ENCODE measurements around the gene LRRC8B. TPM values are rescaled to one million over a fixed set of nuclear protein-coding genes. Genes with fewer than 3 reads are reported as not detected.

LRRC8B gene
- total RNA-seq, 4 donors from 2014 or later: 12.2 to 16.3 (median 13.8) TPM

DNA sequence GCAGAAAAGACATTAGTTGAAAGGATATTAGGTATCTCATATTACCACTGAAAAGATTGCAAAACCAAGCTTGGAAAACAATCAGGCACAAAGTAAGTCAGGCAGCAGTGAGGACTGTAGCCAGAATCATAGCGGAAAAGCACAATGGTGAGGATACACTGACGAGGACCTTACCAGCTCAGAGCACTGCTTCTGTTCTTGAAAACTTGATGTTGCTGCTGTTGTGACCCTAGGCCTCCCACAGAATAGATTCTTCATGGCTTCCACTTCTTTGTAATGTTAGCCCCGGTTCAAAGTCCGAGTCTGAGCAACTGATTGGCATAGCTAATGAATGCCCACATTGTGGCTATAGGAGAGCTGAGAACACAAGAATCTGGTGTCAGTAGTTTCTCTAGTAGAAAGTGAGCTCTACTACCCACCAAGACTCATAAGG, 63.1 kb downstream of the LRRC8B start:
- no peak for TF ChIP-seq CTCF (IDR thresholded peaks at IDR 0.05; ENCODE audit: low read depth)

DNA sequence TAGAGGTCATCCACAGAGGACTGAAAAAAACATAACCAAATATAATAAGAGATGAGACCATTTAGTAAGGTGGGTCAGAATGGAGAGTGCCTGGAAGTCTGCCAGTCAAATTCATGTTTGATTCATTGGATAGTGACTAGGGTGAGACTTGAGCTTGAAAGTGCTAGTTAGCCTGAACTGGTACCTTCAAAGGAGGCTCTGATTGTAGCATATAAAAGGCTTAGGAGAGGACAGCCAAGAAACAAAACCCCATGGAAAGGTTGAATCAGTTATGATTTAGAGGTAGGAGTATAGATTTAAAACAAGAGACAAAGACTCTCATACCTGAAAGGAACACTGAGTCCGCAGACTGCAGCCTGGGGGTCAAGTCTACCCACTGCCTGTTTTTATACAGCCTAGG, 63.9 kb downstream of the LRRC8B start:
- TF ChIP-seq CTCF (IDR thresholded peaks at IDR 0.05; ENCODE audit: low read depth): no peak

DNA sequence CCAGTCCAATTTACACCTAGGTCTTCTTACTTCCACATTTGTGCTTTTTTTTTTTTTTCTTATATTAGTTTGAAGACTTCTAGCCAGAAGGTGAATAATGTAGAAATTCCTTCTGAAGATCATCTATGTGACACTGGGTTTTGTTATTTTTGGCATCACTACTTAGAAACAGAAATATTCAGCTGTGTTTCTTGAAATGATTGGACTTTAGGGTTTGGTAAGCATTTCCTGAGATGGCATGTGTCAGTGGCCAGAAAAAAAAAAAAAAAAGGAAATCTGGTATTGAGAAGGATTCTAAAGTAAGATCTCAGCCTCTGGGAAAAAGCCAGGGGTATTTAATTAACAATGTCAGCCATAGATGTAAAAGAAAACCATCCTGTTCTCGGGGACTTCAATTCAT, 64.9 kb downstream of the LRRC8B start:
- no peak for TF ChIP-seq CTCF (IDR thresholded peaks at IDR 0.05; ENCODE audit: low read depth)

DNA sequence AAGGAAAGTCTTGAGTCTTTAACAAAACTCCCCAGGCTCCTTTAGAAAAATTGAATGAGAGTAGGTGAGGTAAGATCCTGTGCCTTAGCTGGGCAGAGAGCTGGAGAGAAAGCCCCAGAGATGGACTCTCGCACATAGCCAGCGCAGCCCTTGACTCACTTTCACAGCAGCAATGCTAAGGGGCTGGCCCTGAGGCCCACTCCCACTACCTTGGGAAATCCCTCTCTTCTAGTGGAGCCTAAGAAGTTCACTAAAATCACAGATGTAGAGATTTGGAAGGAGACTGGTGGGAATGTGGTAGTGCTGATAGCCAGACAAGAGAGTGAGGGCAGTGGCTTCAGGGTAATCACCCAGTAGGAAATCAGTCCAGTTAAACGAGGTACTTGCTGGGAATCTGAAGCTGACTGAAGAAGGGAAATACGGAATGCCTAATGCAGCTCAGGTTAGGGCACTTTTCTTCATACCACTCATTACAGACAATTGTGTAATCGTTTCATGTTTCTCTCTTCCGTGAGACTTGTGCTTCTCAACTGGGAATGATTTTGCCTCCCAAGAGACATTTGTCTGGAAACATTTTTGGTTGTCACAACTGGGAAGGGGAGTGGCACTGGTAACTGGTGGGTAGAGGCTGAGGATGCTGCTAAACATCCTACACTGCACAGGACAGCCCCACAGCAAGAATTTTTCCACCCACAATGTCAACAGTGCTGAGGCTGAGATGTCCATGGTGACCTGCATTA, 65.9 kb downstream of the LRRC8B start:
- TF ChIP-seq CTCF (IDR thresholded peaks at IDR 0.05; ENCODE audit: low read depth): no peak

DNA sequence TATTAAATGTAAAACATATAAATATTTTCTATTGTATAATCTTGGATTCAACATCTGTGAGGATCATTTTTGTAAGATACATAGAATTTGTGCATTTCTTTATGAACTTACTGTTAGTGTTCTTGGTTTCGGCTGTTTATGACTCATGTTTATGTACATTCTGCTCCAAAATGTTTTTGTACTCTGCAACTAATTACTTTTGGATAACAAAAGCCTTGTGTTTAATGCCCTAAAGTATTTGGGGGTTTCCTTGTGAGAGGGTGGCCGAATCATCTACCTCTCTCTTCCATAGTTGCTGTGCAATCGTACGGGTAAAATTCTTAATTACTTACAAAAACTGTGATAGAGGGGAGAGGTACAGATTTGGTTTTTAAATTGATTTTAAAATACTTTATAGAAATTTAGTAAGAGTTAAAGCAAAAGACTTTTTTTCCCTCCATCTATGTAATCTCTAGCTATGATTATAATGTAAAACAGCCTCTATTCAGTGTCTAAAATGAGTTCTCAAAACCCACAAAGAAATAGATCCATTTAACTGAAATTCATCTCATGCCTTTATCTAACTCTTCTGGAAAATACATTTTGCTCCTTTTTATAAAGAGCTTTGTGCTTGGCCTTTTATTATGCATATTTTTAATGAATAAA, 69.6 kb downstream of the LRRC8B start:
- TF ChIP-seq CTCF (IDR thresholded peaks at IDR 0.05; ENCODE audit: low read depth): no peak

DNA sequence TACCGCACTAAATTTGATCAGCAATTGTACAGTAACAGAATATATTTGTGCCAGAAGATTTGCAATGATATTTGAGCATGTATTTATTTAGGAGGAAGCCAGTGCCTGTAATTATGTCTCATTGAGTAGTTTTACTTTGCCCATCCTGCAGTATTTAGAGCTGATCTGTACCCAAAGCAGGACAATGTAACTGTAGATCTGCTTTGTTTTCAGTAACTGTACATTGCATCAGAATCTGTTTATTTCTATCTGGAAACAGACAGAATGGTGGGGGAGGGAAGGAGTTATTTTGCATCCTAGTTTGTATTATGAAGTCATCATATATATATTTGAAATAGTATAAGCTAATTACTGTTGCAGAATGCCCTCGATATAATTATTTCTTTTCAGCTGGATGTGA, 72.1 kb downstream of the LRRC8B start:
- no peak for TF ChIP-seq CTCF (IDR thresholded peaks at IDR 0.05; ENCODE audit: low read depth)

- no peak for TF ChIP-seq CTCF (IDR thresholded peaks at IDR 0.05; ENCODE audit: low read depth)
Observed at GRCh38 chr1:89598450-89599331, 74.1 kb downstream of the LRRC8B start.

Measured in subcutaneous adipose tissue (tissue), 4 donors.